Measurements from ENCODE around the gene ANKRD33.
"Not testable (repeated sequence)": the region's sequence is repeated elsewhere in the genome, so short reads cannot be mapped to it uniquely, and the experiment has no call there.

The ANKRD33 gene

GRCh38 chr12:51873251-51873994 is 14.5 kb upstream of the ANKRD33 start:
- no peak for DNase-seq

- no peak for DNase-seq
Observed at GRCh38 chr12:51874000-51874399, 13.9 kb upstream of the ANKRD33 start.

DNA sequence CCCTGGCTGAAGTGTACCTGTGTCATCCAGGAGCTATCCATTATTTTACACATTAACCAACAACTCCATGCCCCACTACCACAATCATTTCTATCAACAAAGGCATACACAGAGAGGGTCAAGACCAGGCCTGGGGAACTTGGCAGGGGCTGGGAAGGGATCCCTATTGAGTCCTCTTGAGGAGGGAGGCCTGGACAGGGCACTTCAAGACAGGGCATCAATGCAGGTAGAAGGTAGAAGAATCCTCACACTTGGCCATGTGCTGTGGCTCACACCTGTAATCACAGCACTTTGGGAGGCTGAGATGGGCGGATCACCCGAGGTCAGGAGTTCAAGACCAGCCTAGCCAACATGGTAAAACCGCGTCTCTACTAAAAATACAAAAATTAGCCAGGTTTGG is 13.4 kb upstream of the ANKRD33 start:
- DNase-seq: no peak

DNA sequence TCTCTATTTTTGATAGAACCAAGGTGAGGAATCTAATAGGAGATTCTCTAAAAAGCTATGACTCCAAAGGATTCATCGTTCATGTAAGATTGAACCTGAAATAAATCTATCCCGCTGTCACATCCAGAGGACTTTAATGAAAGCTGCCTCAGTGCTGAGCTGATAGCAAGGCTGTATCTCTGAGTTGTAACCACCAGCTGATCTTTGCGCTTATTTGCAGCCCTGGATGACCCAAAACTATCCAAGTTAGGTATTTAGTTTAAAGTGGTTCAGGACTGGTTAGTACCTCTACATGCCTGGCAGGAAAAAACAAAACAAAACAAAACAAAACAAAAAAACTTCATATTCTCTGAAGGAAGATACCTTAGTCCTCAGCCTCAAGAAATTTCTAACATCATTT is 8.8 kb upstream of the ANKRD33 start:
- no peak for DNase-seq

DNA sequence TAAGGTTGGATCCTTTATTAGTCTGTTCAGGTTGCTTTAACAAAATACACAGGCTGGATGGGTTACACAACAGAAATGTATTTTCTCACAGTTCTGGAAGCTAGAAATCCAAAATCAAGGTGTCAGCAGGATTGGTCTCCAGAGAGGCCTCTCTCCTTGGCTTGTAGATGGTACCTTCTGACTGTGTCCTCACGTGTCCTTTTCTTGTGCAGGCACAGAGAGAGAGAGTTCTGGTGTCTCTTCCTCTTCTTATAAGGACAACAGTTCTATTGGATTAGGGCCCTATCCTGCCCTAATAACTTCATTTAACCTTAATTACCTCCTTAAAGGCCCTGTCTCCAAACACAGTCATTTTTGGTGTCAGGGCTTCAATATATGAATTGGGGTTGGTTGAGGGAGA is 4.6 kb upstream of the ANKRD33 start:
- no peak for DNase-seq

GRCh38 chr12:51883998-51884675 is 3.8 kb upstream of the ANKRD33 start:
- DNase-seq: no peak

DNA sequence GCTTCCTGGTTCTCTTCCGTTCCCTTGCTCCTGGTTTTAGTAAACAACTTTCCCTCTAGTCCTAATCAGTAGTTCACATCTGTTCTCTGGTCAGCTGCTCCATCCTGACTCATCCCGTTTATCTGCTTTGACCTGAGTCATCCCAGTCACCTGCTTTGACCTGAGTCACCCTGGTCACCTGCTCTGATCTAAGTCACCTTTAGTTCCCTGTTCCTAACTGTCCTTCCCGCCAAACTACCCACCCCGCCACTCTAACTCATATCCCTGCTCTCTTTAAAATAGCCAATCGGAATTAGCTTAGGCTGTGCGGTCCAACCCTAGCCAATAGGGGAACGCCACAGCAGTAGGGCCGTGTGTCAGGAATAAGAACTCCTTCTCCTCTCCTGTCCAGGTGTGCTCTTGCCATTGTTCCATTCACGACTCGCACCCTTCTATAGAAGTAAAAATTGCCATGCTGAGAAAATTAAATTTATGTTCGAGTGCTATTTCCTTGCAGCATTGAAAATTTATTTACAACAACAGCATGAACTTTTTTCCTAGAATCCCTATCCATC is 3.1 kb upstream of the ANKRD33 start:
- no peak for DNase-seq

- not testable (repeated sequence) for DNase-seq
Observed at GRCh38 chr12:51885294-51886020, 2.4 kb upstream of the ANKRD33 start.

GRCh38 chr12:51886021-51886710 is 1.7 kb upstream of the ANKRD33 start:
- peak in 12 of 56 donors; percentile 5 to 45 (median 12) for DNase-seq

DNA sequence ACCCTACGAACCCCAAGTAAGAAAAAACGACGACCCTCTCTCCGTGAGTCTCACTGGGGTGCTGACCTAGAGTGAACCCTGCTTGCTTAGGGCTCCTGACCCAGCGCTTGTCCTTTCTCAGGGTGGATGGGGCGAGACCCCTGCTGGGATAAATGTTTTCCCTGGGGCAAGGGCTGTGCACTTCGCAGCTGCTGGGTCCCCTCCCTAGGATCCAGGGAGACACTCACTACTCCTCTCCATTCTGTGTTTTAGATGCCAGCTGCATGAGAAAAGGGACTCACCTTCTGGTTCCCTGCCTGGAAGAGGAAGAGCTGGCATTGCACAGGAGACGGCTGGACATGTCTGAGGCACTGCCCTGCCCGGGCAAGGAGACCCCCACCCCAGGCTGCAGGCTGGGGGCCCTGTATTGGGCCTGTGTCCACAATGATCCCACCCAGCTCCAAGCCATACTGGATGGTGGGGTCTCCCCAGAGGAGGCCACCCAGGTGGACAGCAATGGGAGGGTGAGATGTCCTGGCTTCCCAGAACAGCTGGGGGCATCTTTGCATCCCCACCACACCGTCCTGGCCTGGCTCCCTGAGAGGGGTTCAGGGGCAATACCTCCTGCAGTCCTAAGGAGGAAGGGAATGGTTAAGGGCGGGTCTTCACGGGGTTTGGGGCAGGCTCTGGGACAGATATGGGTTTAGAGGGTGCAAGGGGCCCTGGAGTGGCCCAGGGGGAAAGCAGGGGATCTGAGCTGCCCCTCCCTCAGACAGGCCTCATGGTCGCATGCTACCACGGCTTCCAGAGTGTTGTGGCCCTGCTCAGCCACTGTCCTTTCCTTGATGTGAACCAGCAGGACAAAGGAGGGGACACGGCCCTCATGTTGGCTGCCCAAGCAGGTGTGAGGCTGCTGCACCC is 663 bp downstream of the ANKRD33 start:
- no peak for DNase-seq

GRCh38 chr12:51889216-51890132 is 1.6 kb downstream of the ANKRD33 start:
- no peak for DNase-seq

DNA sequence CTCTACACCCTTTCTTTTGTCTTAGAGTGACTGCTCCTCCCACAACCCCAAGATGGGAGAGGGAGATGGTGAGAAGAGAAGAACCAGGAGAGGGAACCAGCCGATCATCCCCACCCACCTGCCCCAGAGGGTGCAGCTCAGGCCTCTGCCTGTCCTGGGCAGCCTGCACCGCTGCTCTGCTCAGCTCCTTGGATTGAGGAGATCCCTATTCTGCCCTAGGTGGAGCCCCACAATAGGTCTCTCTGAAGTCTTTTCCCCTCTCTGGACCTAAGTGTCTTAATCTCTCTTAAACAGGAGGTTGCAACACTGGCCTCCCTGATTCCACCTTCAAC is 2.2 kb downstream of the ANKRD33 start:
- no peak for DNase-seq

GRCh38 chr12:51890511-51891171 is 2.7 kb downstream of the ANKRD33 start:
- DNase-seq: no peak

GRCh38 chr12:51891843-51892242 is 3.9 kb downstream of the ANKRD33 start:
- DNase-seq: no peak

DNA sequence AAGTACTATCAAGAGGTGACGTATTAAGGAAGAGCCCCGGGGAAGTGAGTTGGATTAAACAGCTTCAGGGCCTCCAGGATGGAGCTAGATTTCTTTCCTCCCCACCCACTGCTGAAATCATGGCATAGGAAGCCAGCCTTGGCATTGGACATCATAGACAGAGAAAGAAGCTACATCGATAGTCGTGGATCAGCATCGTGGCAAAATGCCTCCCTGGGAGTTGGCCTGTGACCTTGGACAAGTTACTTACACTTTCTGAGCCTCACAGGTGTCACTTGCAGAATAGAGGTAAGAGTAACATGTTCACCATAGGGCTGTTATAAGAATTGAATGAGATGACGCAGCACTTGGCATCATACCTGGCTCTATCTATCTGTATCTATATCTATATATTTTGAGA is 5.9 kb downstream of the ANKRD33 start:
- no peak for DNase-seq

GRCh38 chr12:51895378-51896135 is 7.7 kb downstream of the ANKRD33 start:
- no peak for DNase-seq

GRCh38 chr12:51896236-51896635 is 8.3 kb downstream of the ANKRD33 start:
- DNase-seq: no peak

DNA sequence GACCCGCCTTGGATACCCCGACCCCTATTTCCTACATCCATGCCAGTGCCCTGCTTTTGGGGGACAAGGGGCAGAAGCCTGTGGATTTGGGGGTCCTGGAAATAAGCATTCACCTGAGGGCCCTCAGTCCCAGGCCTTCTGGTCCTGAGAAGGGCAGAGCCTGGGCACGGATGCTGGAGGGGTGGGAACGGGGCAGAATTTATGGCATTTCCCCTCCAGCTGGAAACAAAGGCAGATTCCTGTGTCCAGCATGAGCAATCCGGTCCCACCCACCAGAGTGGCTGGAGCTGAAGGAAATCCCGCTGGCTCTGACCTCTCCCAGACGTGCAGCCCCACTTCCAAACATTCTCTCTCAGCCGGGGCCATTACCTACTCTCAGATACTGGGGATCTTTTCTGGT is 9.3 kb downstream of the ANKRD33 start:
- DNase-seq: no peak
